Measurements from ENCODE around the gene CSPG4.

The CSPG4 gene

GRCh38 chr15:75651810-75652543 is 60.7 kb downstream of the CSPG4 start:
- ATAC-seq, result no peak
- TF ChIP-seq OSR1 (CRISPR knock-in tag; IDR thresholded peaks at IDR 0.05), result no peak
- no peak for TF ChIP-seq CSDC2 (CRISPR knock-in tag; IDR thresholded peaks at IDR 0.05)
- TF ChIP-seq POU6F1 (CRISPR knock-in tag; IDR thresholded peaks at IDR 0.05; ENCODE audit: borderline replicate concordance, low read depth), result no peak

GRCh38 chr15:75650908-75651809 is 61.5 kb downstream of the CSPG4 start:
- TF ChIP-seq POU6F1 (CRISPR knock-in tag; IDR thresholded peaks at IDR 0.05; ENCODE audit: borderline replicate concordance, low read depth), result no peak
- no peak for TF ChIP-seq ZFP3 (CRISPR knock-in tag; IDR thresholded peaks at IDR 0.05)
- TF ChIP-seq GLIS3 (CRISPR knock-in tag; IDR thresholded peaks at IDR 0.05), result no peak
- no peak for TF ChIP-seq ZNF8 (CRISPR knock-in tag; IDR thresholded peaks at IDR 0.05)
- no peak for TF ChIP-seq RARB (CRISPR knock-in tag; IDR thresholded peaks at IDR 0.05)
- TF ChIP-seq ZFP30 (CRISPR knock-in tag; IDR thresholded peaks at IDR 0.05), result no peak
- no peak for TF ChIP-seq OSR1 (CRISPR knock-in tag; IDR thresholded peaks at IDR 0.05)
- no peak for TF ChIP-seq ZNF565 (CRISPR knock-in tag; conservative IDR thresholded peaks at IDR 0.05; ENCODE audit: low read depth)
- no peak for TF ChIP-seq PPARA (CRISPR knock-in tag; IDR thresholded peaks at IDR 0.05; ENCODE audit: borderline replicate concordance)
- TF ChIP-seq CREB5 (CRISPR knock-in tag; IDR thresholded peaks at IDR 0.05; ENCODE audit: low read depth), result no peak
- TF ChIP-seq ZNF70 (CRISPR knock-in tag; IDR thresholded peaks at IDR 0.05), result no peak
- TF ChIP-seq SNAI2 (CRISPR knock-in tag; IDR thresholded peaks at IDR 0.05), result no peak
- ATAC-seq, result no peak

GRCh38 chr15:75649848-75650247 is 62.8 kb downstream of the CSPG4 start:
- ATAC-seq, result no peak
- TF ChIP-seq ESRRG (CRISPR knock-in tag; IDR thresholded peaks at IDR 0.05), result no peak
- no peak for TF ChIP-seq ZC3H10 (CRISPR knock-in tag; IDR thresholded peaks at IDR 0.05)
- no peak for TF ChIP-seq ZNF8 (CRISPR knock-in tag; IDR thresholded peaks at IDR 0.05)
- no peak for TF ChIP-seq GLIS3 (CRISPR knock-in tag; IDR thresholded peaks at IDR 0.05)
- TF ChIP-seq POU6F1 (CRISPR knock-in tag; IDR thresholded peaks at IDR 0.05; ENCODE audit: borderline replicate concordance, low read depth), result no peak
- TF ChIP-seq CREB5 (CRISPR knock-in tag; IDR thresholded peaks at IDR 0.05; ENCODE audit: low read depth), result no peak
- no peak for TF ChIP-seq ZFP30 (CRISPR knock-in tag; IDR thresholded peaks at IDR 0.05)

- no peak for ATAC-seq
- TF ChIP-seq TCF4 (CRISPR knock-in tag; IDR thresholded peaks at IDR 0.05; ENCODE audit: borderline replicate concordance) (no peak), RARB (CRISPR knock-in tag; IDR thresholded peaks at IDR 0.05) (no peak), ARNTL (CRISPR knock-in tag; IDR thresholded peaks at IDR 0.05; ENCODE audit: borderline replicate concordance, low read depth) (no peak), TSHZ2 (CRISPR knock-in tag; IDR thresholded peaks at IDR 0.05) (no peak), ZNF70 (CRISPR knock-in tag; IDR thresholded peaks at IDR 0.05) (no peak), ZFP30 (CRISPR knock-in tag; IDR thresholded peaks at IDR 0.05) (no peak), ZFP3 (CRISPR knock-in tag; IDR thresholded peaks at IDR 0.05) (no peak), BACH2 (CRISPR knock-in tag; IDR thresholded peaks at IDR 0.05; ENCODE audit: borderline replicate concordance) (no peak)
Observed at GRCh38 chr15:75649045-75649761, 63.4 kb downstream of the CSPG4 start.
